PFSK-1 (cell line): ENCODE results near the gene PCDH15.

ENCODE experiments used
- FOXP2 ChIP-seq: optimal IDR thresholded peaks from 2 replicates; pipeline ENCODE3; 2011; ENCODE audit warnings: borderline replicate concordance, control low read depth, inconsistent platforms; ENCODE audit not compliant: insufficient read depth; ENCODE audit errors: extremely low read length, extremely low read depth
- POLR2AphosphoS5 ChIP-seq: IDR thresholded peaks from 2 replicates; pipeline ENCODE4 v1.6.1; 2012; ENCODE audit warnings: low read depth, mild to moderate bottlenecking, control low read depth, low read length, moderate library complexity
- REST ChIP-seq, 2 experiments: IDR thresholded peaks; 2 replicates each; pipeline versions ENCODE4 v1.6.1 to v1.8.0; 2011 to 2012; ENCODE audit warnings: low read depth in 2 of 2, low read length in 2 of 2, control low read depth in 1 of 2, inconsistent platforms in 1 of 2, mild to moderate bottlenecking in 1 of 2, moderate library complexity in 1 of 2; ENCODE audit not compliant: insufficient read depth in 1 of 2
- SIN3A ChIP-seq: IDR thresholded peaks from 2 replicates; pipeline ENCODE4 v1.6.1; 2012; ENCODE audit warnings: mild to moderate bottlenecking, low read length, moderate library complexity, borderline replicate concordance; ENCODE audit not compliant: insufficient read depth
- TAF1 ChIP-seq: IDR thresholded peaks from 2 replicates; pipeline ENCODE4 v1.6.1; 2012; ENCODE audit warnings: low read length, control low read depth, borderline replicate concordance; ENCODE audit not compliant: insufficient read depth

The PCDH15 gene

GRCh38 chr10:54745436-54745835 lies 55.6 kb downstream of the PCDH15 start:
- no peak for TF ChIP-seq SIN3A
- TF ChIP-seq REST (IDR thresholded peaks at IDR 0.05; ENCODE audit: insufficient read depth in 1 of 2, low read depth in 2 of 2, low read length in 2 of 2), result no peak
- TF ChIP-seq FOXP2, result no peak
- no peak for TF ChIP-seq POLR2AphosphoS5
- no peak for TF ChIP-seq TAF1

- TF ChIP-seq REST (IDR thresholded peaks at IDR 0.05; ENCODE audit: insufficient read depth in 1 of 2, low read depth in 2 of 2, low read length in 2 of 2), result no peak
- TF ChIP-seq TAF1, result no peak
- TF ChIP-seq FOXP2, result no peak
- no peak for TF ChIP-seq SIN3A
- TF ChIP-seq POLR2AphosphoS5, result no peak
These were observed 58.6 kb downstream of the PCDH15 start for GRCh38 chr10:54742416-54742815.

- TF ChIP-seq REST (IDR thresholded peaks at IDR 0.05; ENCODE audit: insufficient read depth in 1 of 2, low read depth in 2 of 2, low read length in 2 of 2) (no peak), SIN3A (no peak), FOXP2 (no peak), POLR2AphosphoS5 (no peak), TAF1 (no peak)
These were observed 72.5 kb downstream of the PCDH15 start for GRCh38 chr10:54728511-54728910.

- no peak for TF ChIP-seq REST (IDR thresholded peaks at IDR 0.05; ENCODE audit: insufficient read depth in 1 of 2, low read depth in 2 of 2, low read length in 2 of 2)
- no peak for TF ChIP-seq TAF1
- no peak for TF ChIP-seq SIN3A
- no peak for TF ChIP-seq POLR2AphosphoS5
- no peak for TF ChIP-seq FOXP2
These were observed 79.0 kb downstream of the PCDH15 start for GRCh38 chr10:54722075-54722474.

DNA sequence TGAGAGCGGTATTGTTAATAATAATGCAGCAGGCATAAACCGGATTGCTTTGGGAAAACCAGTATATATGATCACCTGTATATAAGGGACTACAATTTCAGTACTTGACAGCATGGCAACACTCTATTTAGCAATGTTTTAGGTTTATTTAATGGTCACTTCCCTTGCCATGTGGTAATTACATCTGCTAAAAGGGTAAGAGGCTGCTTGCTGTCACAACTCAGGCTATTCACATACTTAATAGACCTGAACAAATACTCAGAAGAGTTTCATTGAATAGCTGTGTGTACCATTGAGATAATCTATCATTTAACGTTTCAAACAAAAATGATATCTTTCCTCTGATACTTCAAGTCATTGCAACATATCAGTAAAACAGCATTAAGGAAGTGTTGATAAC lies 90.1 kb downstream of the PCDH15 start:
- TF ChIP-seq TAF1, result no peak
- TF ChIP-seq FOXP2, result no peak
- TF ChIP-seq REST (IDR thresholded peaks at IDR 0.05; ENCODE audit: insufficient read depth in 1 of 2, low read depth in 2 of 2, low read length in 2 of 2), result no peak
- no peak for TF ChIP-seq POLR2AphosphoS5
- no peak for TF ChIP-seq SIN3A
